ENCODE results near the gene MRPL12.

Gene MRPL12

GRCh38 chr17:81740395-81740961 lies 37.3 kb downstream of the MRPL12 start:
- DNase-seq (ENCODE audit: low read depth) = no peak

- no peak for DNase-seq (ENCODE audit: low read depth)
Measured at GRCh38 chr17:81741049-81741593, 38.0 kb downstream of the MRPL12 start.

- DNase-seq (ENCODE audit: low read depth) = peak; percentile 12
Measured at GRCh38 chr17:81741594-81742452, 38.7 kb downstream of the MRPL12 start.

Measured in amniotic epithelial cell (primary cell).